SU-DHL-6 (cell line): ENCODE results near the gene GRM8.

Source experiments
- H2AFZ ChIP-seq: fragments of 200-600 bp; sonication (generic); 2 replicates; pipeline ENCODE4 v1.6.1; 2014; ENCODE audit warnings: low read depth, mild to moderate bottlenecking, moderate library complexity, mixed read lengths, antibody characterized with exemption, low read length; ENCODE audit not compliant: severe bottlenecking
- H3F3A ChIP-seq: fragments of 200-600 bp; shearing (Covaris generic); 2 replicates; pipeline ENCODE4 v1.6.0; 2016; ENCODE audit warnings: antibody characterized with exemption, mild to moderate bottlenecking; ENCODE audit not compliant: insufficient read depth
- H3K27ac ChIP-seq: fragments of 200-600 bp; sonication (generic); 2 replicates; pipeline ENCODE4 v1.5.1; 2016; ENCODE audit warnings: low read depth, mild to moderate bottlenecking, low read length, moderate library complexity, mixed read lengths
- H3K27me3 ChIP-seq: fragments of 200-600 bp; sonication (generic), shearing (Covaris generic); 2 replicates; pipeline ENCODE4 v1.6.0; 2014; ENCODE audit warnings: mild to moderate bottlenecking, low read length
- H3K36me3 ChIP-seq: fragments of 200-600 bp; sonication (generic); 2 replicates; pipeline ENCODE4 v1.6.1; 2014; ENCODE audit warnings: mild to moderate bottlenecking, low read length, mixed read lengths
- H3K4me2 ChIP-seq: fragments of 300-600, 200-600 bp; shearing (Covaris generic), sonication (generic); 2 replicates; pipeline ENCODE4 v1.6.0; 2014; ENCODE audit warnings: low read length, low read depth, mild to moderate bottlenecking; ENCODE audit not compliant: poor library complexity, severe bottlenecking
- H3K4me3 ChIP-seq: fragments of 200-600 bp; sonication (generic); 2 replicates; pipeline ENCODE4 v1.5.1; 2014; ENCODE audit warnings: antibody characterized with exemption, low read length, mild to moderate bottlenecking, mixed read lengths; ENCODE audit not compliant: insufficient read depth, poor library complexity, severe bottlenecking
- H3K79me2 ChIP-seq: fragments of 200-600 bp; sonication (generic); 2 replicates; pipeline ENCODE4 v1.6.1; 2014; ENCODE audit warnings: mild to moderate bottlenecking, low read length, moderate library complexity; ENCODE audit not compliant: insufficient read depth
- H3K9ac ChIP-seq: fragments of 200-600 bp; sonication (generic); 2 replicates; pipeline ENCODE4 v1.7.0; 2014; ENCODE audit warnings: mild to moderate bottlenecking, low read length
- H3K9me2 ChIP-seq: fragments of 200-600 bp; sonication (generic); replicated peaks from 2 replicates; pipeline ENCODE4 v1.6.1; 2014; ENCODE audit warnings: low read length; ENCODE audit not compliant: insufficient read depth
- H3K9me3 ChIP-seq: fragments of 200-600 bp; sonication (generic); 2 replicates; pipeline ENCODE4 v1.6.1; 2014; ENCODE audit warnings: low read length, mixed read lengths; ENCODE audit not compliant: insufficient read depth
- H4K20me1 ChIP-seq: fragments of 200-600 bp; sonication (generic); 2 replicates; pipeline ENCODE4 v1.6.1; 2014; ENCODE audit warnings: low read depth, mild to moderate bottlenecking, antibody characterized with exemption, low read length, moderate library complexity, mixed read lengths
- EZH2phosphoT487 ChIP-seq: fragments of 200-600 bp; sonication (generic), shearing (Covaris generic); conservative IDR thresholded peaks from 2 replicates; pipeline ENCODE4 v1.6.1; 2018; ENCODE audit warnings: mild to moderate bottlenecking, antibody characterized with exemption, low read length, moderate library complexity, mixed read lengths
- TF ChIP-seq, protein P1 (sequence below): fragments of 200-600 bp; sonication (generic); IDR thresholded peaks from one replicate; pipeline ENCODE4 v1.5.1; 2017; ENCODE audit warnings: antibody characterized with exemption, mild to moderate bottlenecking, low read length, moderate library complexity; ENCODE audit not compliant: insufficient read depth, poor library complexity, severe bottlenecking

Gene GRM8

GRCh38 chr7:126776498-126776897, 476.2 kb downstream of the GRM8 start:
- Histone ChIP-seq H3K36me3 (no peaks in the 10 kb centered on the region), H3K27me3 (no peaks in the 10 kb centered on the region), H3K9ac (no peak overlapping the region), H4K20me1 (no peaks in the 10 kb centered on the region), H3K4me3 (no peak overlapping the region), H3K9me2 (no peaks in the 10 kb centered on the region), H3K9me3 (no peaks in the 10 kb centered on the region), H3K79me2 (no peaks in the 10 kb centered on the region), H2AFZ (no peak overlapping the region), H3K4me2 (no peak overlapping the region), H3F3A (no peaks in the 10 kb centered on the region), H3K27ac (no peak overlapping the region)
- TF ChIP-seq, protein P1, sequence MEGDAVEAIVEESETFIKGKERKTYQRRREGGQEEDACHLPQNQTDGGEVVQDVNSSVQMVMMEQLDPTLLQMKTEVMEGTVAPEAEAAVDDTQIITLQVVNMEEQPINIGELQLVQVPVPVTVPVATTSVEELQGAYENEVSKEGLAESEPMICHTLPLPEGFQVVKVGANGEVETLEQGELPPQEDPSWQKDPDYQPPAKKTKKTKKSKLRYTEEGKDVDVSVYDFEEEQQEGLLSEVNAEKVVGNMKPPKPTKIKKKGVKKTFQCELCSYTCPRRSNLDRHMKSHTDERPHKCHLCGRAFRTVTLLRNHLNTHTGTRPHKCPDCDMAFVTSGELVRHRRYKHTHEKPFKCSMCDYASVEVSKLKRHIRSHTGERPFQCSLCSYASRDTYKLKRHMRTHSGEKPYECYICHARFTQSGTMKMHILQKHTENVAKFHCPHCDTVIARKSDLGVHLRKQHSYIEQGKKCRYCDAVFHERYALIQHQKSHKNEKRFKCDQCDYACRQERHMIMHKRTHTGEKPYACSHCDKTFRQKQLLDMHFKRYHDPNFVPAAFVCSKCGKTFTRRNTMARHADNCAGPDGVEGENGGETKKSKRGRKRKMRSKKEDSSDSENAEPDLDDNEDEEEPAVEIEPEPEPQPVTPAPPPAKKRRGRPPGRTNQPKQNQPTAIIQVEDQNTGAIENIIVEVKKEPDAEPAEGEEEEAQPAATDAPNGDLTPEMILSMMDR = no peak
- TF ChIP-seq EZH2phosphoT487 = no peak

DNA sequence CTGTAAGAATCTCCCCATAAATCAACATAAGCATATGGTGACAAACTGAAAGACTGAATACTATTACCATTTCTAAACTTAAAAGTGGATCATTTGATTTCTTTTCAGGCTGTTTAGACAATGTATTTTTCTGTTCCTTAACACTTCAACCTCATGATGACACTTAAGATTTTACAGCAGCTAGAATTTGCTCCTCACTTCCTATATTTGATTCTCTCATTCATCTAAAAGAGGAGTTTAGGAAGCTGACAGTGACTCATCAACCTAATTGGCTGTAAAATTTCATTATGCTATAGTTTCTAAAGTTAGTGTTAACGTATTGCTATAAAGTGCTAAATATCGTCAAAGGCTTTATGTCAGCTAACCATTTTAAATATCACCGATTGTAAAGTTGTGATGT, 478.7 kb downstream of the GRM8 start:
- Histone ChIP-seq H3K79me2 (no peaks in the 10 kb centered on the region), H3F3A (no peaks in the 10 kb centered on the region), H3K27ac (no peak overlapping the region), H3K4me3 (no peak overlapping the region), H3K9ac (no peak overlapping the region), H3K9me3 (no peaks in the 10 kb centered on the region), H3K36me3 (no peaks in the 10 kb centered on the region), H4K20me1 (no peaks in the 10 kb centered on the region), H3K9me2 (no peaks in the 10 kb centered on the region), H3K4me2 (no peak overlapping the region), H2AFZ (no peak overlapping the region), H3K27me3 (no peaks in the 10 kb centered on the region)
- TF ChIP-seq, protein P1 = no peak
- no peak for TF ChIP-seq EZH2phosphoT487

GRCh38 chr7:126768836-126769235, 483.9 kb downstream of the GRM8 start:
- H3K27ac ChIP-seq = no peak overlapping the region
- H3K9me2 ChIP-seq = no peaks in the 10 kb centered on the region
- H3K9ac ChIP-seq = no peak overlapping the region
- no peaks in the 10 kb centered on the region for H3F3A ChIP-seq
- H3K79me2 ChIP-seq = no peaks in the 10 kb centered on the region
- no peak overlapping the region for H2AFZ ChIP-seq
- H3K4me2 ChIP-seq = no peak overlapping the region
- H3K27me3 ChIP-seq = no peaks in the 10 kb centered on the region
- H4K20me1 ChIP-seq = no peaks in the 10 kb centered on the region
- no peak overlapping the region for H3K4me3 ChIP-seq
- H3K36me3 ChIP-seq = no peaks in the 10 kb centered on the region
- H3K9me3 ChIP-seq = no peaks in the 10 kb centered on the region
- TF ChIP-seq, protein P1 = no peak
- TF ChIP-seq EZH2phosphoT487 = no peak
